ENCODE data around the gene SLC35F3. TPM values are rescaled to one million over a fixed set of nuclear protein-coding genes. Genes with fewer than 3 reads are reported as not detected.

The SLC35F3 gene
- total RNA-seq, 4 donors from 2014 or later: 1.7 TPM; not detected in 3

- Histone ChIP-seq H3K9me3 (no peaks in the 10 kb centered on the region), H3K27me3 (no peaks in the 10 kb centered on the region), H3K27ac (no peak overlapping the region), H3K4me1 (no peaks in the 10 kb centered on the region), H3K36me3 (no peaks in the 10 kb centered on the region), H3K4me3 (no peak overlapping the region)
- no peak for DNase-seq
- TF ChIP-seq, protein P1, sequence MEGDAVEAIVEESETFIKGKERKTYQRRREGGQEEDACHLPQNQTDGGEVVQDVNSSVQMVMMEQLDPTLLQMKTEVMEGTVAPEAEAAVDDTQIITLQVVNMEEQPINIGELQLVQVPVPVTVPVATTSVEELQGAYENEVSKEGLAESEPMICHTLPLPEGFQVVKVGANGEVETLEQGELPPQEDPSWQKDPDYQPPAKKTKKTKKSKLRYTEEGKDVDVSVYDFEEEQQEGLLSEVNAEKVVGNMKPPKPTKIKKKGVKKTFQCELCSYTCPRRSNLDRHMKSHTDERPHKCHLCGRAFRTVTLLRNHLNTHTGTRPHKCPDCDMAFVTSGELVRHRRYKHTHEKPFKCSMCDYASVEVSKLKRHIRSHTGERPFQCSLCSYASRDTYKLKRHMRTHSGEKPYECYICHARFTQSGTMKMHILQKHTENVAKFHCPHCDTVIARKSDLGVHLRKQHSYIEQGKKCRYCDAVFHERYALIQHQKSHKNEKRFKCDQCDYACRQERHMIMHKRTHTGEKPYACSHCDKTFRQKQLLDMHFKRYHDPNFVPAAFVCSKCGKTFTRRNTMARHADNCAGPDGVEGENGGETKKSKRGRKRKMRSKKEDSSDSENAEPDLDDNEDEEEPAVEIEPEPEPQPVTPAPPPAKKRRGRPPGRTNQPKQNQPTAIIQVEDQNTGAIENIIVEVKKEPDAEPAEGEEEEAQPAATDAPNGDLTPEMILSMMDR (IDR thresholded peaks at IDR 0.05): no peak
- no peak for TF ChIP-seq POLR2A (IDR thresholded peaks at IDR 0.05)
Measured at GRCh38 chr1:233960386-233960785, 55.9 kb downstream of the SLC35F3 start.

DNA sequence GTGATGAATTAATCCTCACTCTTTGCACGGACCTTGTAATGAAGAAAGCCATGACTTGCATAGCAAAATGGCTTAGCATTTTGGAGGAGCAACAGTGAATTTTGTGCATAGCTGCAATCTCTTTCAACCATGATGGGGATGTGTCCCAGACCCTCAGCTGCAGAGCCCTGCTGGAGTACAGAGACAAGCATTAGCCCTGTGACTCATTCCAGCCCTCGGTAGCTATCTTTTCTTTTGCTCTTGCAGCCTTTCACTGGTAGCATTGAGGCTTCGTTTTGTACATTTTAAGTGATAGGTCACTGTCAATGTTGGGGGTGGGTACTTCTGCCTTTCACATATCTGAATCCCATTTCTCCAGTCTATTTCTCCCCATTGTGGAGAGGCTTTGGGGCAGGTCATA, 58.4 kb downstream of the SLC35F3 start:
- H3K27me3 ChIP-seq: no peaks in the 10 kb centered on the region
- H3K27ac ChIP-seq: no peak overlapping the region
- no peaks in the 10 kb centered on the region for H3K9me3 ChIP-seq

GRCh38 chr1:233965856-233966255, 61.4 kb downstream of the SLC35F3 start:
- H3K27me3 ChIP-seq: no peaks in the 10 kb centered on the region
- DNase-seq: no peak
- TF ChIP-seq, protein P1 (IDR thresholded peaks at IDR 0.05): no peak
- no peak for TF ChIP-seq POLR2A (IDR thresholded peaks at IDR 0.05)
- H3K4me1 ChIP-seq: no peaks in the 10 kb centered on the region
- H3K4me3 ChIP-seq: no peak overlapping the region
- H3K9me3 ChIP-seq: no peaks in the 10 kb centered on the region
- H3K36me3 ChIP-seq: no peaks in the 10 kb centered on the region
- no peak overlapping the region for H3K27ac ChIP-seq

More for the DNA sequence above, 58.4 kb downstream of the SLC35F3 start:
- Histone ChIP-seq H3K4me3 (no peak overlapping the region), H3K4me1 (no peaks in the 10 kb centered on the region), H3K36me3 (no peaks in the 10 kb centered on the region)
- DNase-seq: no peak
- TF ChIP-seq POLR2A (IDR thresholded peaks at IDR 0.05): no peak
- TF ChIP-seq, protein P1 (IDR thresholded peaks at IDR 0.05): no peak

GRCh38 chr1:233971753-233972152, 67.3 kb downstream of the SLC35F3 start:
- Histone ChIP-seq H3K4me3 (no peak overlapping the region), H3K36me3 (no peaks in the 10 kb centered on the region), H3K27ac (no peak overlapping the region), H3K4me1 (no peaks in the 10 kb centered on the region), H3K27me3 (no peaks in the 10 kb centered on the region), H3K9me3 (no peaks in the 10 kb centered on the region)
- no peak for DNase-seq
- TF ChIP-seq, protein P1 (IDR thresholded peaks at IDR 0.05): no peak
- TF ChIP-seq POLR2A (IDR thresholded peaks at IDR 0.05): no peak

DNA sequence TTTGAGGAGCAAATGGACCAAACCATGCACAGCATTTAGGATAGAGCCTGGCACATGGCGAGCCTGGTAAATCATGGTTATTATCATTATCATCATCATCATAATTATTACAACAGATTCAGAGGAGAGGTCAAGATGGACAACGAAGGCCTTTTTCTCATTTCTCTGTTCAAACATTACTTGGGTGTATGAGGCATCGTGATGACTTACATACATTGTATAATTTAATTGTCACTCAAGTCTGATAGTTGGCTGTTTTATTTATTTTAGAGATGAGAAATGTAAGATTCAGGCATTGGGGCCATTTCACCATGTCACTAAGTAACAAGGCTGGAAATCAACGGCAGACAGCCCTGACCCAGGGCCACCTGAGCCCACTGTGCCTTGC, 68.1 kb downstream of the SLC35F3 start:
- no peaks in the 10 kb centered on the region for H3K36me3 ChIP-seq
- no peak for TF ChIP-seq POLR2A (IDR thresholded peaks at IDR 0.05)
- TF ChIP-seq, protein P1 (IDR thresholded peaks at IDR 0.05): no peak
- H3K9me3 ChIP-seq: no peaks in the 10 kb centered on the region
- H3K27me3 ChIP-seq: no peaks in the 10 kb centered on the region
- H3K4me3 ChIP-seq: no peak overlapping the region
- H3K4me1 ChIP-seq: no peaks in the 10 kb centered on the region
- DNase-seq: no peak
- no peak overlapping the region for H3K27ac ChIP-seq

All from Peyer's patch (tissue), 4 donors.